OCI-LY3 (cell line): Measurements from ENCODE around the gene P2RY8.

ENCODE experiments used
- H2AFZ ChIP-seq: fragments of 200-600, 300-600 bp; shearing (Covaris generic); 2 replicates; pipeline ENCODE4 v1.6.0; 2014; ENCODE audit warnings: antibody characterized with exemption, low read depth, low read length
- H3K27ac ChIP-seq: fragments of 200-600, 300-600 bp; sonication (generic); 2 replicates; pipeline ENCODE4 v1.5.1; 2014; ENCODE audit warnings: mild to moderate bottlenecking, low read length, moderate library complexity, mixed read lengths
- H3K27me3 ChIP-seq: fragments of 200-600, 300-600 bp; sonication (generic); 2 replicates; pipeline ENCODE4 v1.6.1; 2014; ENCODE audit warnings: low read depth, low read length, mixed read lengths
- H3K36me3 ChIP-seq: fragments of 200-600, 300-600 bp; sonication (generic); replicated peaks from 2 replicates; pipeline ENCODE3; 2014; ENCODE audit warnings: low read depth, low read length, mixed read lengths
- H3K4me1 ChIP-seq: fragments of 300-600, 200-600 bp; sonication (generic); 2 replicates; pipeline ENCODE4 v1.6.1; 2014; ENCODE audit warnings: low read length, mixed read lengths
- H3K4me2 ChIP-seq: fragments of 200-600, 300-600 bp; sonication (generic); 2 replicates; pipeline ENCODE4 v1.6.1; 2014; ENCODE audit warnings: low read length, mixed read lengths
- H3K4me3 ChIP-seq: fragments of 300-600, 200-600 bp; sonication (generic); 2 replicates; pipeline ENCODE4 v1.5.1; 2014; ENCODE audit warnings: antibody characterized with exemption, mild to moderate bottlenecking, low read length, moderate library complexity
- H3K79me2 ChIP-seq: fragments of 300-600, 200-600 bp; shearing (Covaris generic); 2 replicates; pipeline ENCODE4 v1.6.1; 2014; ENCODE audit warnings: mild to moderate bottlenecking, low read length, mixed read lengths
- H3K9ac ChIP-seq: fragments of 300-600, 200-600 bp; shearing (Covaris generic); 2 replicates; pipeline ENCODE4 v1.6.0; 2014; ENCODE audit warnings: mild to moderate bottlenecking, low read length, moderate library complexity
- H3K9me3 ChIP-seq: fragments of 200-600, 300-600 bp; shearing (Covaris generic); 2 replicates; pipeline ENCODE4 v1.6.1; 2014; ENCODE audit warnings: low read length, mixed read lengths; ENCODE audit not compliant: insufficient read depth
- H4K20me1 ChIP-seq: fragments of 200-600, 300-600 bp; sonication (generic); 2 replicates; pipeline ENCODE4 v1.6.1; 2016; ENCODE audit warnings: low read length, mixed read lengths; ENCODE audit not compliant: insufficient read depth
- EZH2phosphoT487 ChIP-seq: fragments of 200-600 bp; shearing (Covaris generic); IDR thresholded peaks from 2 replicates; pipeline ENCODE4 v1.6.1; 2018; ENCODE audit warnings: antibody characterized with exemption, mixed run types, low read depth
- TF ChIP-seq, protein P1 (sequence below): fragments of 200-600, 300-600 bp; sonication (generic); IDR thresholded peaks from 2 replicates; pipeline ENCODE4 v1.5.1; 2014; ENCODE audit warnings: antibody characterized with exemption, low read length, low read depth

Gene P2RY8, protein sequence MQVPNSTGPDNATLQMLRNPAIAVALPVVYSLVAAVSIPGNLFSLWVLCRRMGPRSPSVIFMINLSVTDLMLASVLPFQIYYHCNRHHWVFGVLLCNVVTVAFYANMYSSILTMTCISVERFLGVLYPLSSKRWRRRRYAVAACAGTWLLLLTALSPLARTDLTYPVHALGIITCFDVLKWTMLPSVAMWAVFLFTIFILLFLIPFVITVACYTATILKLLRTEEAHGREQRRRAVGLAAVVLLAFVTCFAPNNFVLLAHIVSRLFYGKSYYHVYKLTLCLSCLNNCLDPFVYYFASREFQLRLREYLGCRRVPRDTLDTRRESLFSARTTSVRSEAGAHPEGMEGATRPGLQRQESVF

DNA sequence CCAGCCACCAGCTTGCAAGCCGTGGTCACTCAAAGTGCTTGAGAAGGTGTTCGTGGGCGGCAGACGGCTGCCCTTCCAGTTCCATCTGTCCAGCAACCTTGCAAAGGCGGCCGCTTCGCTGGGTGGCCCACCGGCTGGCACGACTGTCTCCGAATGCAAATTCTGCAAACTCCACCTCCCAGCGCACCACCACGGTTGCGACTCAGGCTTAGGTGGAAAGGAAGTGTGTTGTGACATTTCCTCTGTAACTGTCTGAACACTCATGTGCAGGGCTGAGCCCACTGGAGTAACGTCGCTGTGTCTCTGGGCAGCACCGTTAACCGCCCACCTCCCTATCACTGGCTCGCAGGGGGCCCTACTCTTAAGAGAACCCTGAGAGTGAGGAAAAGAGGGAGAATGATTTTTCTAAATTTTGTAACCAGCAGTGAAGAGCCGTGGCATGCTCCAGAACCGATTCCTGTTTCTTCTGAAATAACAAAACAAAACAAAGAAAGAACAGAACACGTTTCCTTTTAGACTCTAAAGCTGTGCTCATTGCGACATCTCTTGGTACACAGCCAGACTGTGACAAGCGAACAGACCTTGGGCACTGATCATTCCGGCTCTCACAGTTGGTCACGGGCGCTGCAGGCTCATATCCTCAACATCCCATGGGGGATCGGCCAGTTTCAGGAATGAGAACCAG is at the start of gene P2RY8:
Gene P2RY8, minus strand, starts transcription at position 155 of the 685 bp plus-strand sequence. CDS start 70,627 bp downstream, outside the sequence.
- peaks cover 21% of the 10 kb centered on the region for H3K4me1 ChIP-seq
- peak within 1 kb of the TSS; percentile 79 for H3K4me3 ChIP-seq
- H3K79me2 ChIP-seq = peaks cover 9% of the 10 kb centered on the region; the same call in 1 of the 2 replicates
- H4K20me1 ChIP-seq = no peaks in the 10 kb centered on the region
- H3K9me3 ChIP-seq = no peaks in the 10 kb centered on the region
- no peak for TF ChIP-seq EZH2phosphoT487
- TF ChIP-seq, protein P1, sequence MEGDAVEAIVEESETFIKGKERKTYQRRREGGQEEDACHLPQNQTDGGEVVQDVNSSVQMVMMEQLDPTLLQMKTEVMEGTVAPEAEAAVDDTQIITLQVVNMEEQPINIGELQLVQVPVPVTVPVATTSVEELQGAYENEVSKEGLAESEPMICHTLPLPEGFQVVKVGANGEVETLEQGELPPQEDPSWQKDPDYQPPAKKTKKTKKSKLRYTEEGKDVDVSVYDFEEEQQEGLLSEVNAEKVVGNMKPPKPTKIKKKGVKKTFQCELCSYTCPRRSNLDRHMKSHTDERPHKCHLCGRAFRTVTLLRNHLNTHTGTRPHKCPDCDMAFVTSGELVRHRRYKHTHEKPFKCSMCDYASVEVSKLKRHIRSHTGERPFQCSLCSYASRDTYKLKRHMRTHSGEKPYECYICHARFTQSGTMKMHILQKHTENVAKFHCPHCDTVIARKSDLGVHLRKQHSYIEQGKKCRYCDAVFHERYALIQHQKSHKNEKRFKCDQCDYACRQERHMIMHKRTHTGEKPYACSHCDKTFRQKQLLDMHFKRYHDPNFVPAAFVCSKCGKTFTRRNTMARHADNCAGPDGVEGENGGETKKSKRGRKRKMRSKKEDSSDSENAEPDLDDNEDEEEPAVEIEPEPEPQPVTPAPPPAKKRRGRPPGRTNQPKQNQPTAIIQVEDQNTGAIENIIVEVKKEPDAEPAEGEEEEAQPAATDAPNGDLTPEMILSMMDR = peak; percentile 79
- peak within 1 kb of the TSS; percentile 44 for H2AFZ ChIP-seq
- peak within 1 kb of the TSS; percentile 92 for H3K9ac ChIP-seq
- peak within 1 kb of the TSS; percentile 100 for H3K4me2 ChIP-seq
- H3K27ac ChIP-seq = peak within 1 kb of the TSS; percentile 94
- H3K27me3 ChIP-seq = peaks cover 5% of the 10 kb centered on the region; the same call in 1 of the 2 replicates
- H3K36me3 ChIP-seq = peaks cover 3% of the 10 kb centered on the region

DNA sequence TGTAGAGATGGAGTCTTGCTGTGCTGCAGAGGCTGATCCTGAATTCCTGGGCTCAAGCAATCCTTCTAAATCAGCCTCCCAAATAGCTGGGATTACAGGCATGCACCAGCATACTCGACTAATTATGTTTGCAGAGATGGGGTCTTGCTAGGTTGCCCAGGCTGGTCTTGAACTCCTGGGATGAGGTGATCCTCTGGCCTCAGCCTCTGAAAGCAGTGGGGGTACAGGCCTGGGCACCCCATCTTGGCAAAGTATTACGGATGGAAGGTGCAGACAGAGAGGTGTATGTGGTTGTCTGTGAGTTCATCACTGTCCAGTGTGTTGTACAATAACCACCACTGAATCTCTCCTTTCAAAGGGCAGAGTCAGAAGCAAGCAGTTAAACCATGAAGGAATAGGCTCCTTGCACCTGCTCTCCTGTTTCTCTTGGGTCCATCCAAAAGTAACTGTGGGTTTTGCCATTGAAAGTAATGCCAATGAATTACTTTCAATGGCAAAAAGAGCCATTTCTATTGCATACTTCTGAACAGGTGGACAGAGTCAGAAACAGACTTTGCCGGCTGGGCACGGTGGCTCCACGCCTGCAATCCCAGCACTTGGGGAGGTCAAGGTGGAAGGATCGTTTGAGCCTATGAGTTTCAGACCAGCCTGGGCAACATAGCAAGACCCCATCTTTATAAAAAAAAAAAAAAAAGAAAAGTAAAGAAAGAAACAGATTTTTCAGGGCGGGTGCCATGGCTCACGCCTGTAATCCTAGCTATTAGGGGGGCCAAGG is 47.4 kb upstream of the P2RY8 start:
- peaks cover 24% of the 10 kb centered on the region for H3K4me1 ChIP-seq
- no peak overlapping the region for H3K4me2 ChIP-seq
- H4K20me1 ChIP-seq = no peaks in the 10 kb centered on the region
- H3K9ac ChIP-seq = no peak overlapping the region
- H3K79me2 ChIP-seq = no peaks in the 10 kb centered on the region
- no peak overlapping the region for H3K27ac ChIP-seq
- no peak for TF ChIP-seq EZH2phosphoT487
- TF ChIP-seq, protein P1 = no peak
- H2AFZ ChIP-seq = no peak overlapping the region
- no peaks in the 10 kb centered on the region for H3K27me3 ChIP-seq
- no peaks in the 10 kb centered on the region for H3K9me3 ChIP-seq
- no peaks in the 10 kb centered on the region for H3K36me3 ChIP-seq
- H3K4me3 ChIP-seq = no peak overlapping the region

DNA sequence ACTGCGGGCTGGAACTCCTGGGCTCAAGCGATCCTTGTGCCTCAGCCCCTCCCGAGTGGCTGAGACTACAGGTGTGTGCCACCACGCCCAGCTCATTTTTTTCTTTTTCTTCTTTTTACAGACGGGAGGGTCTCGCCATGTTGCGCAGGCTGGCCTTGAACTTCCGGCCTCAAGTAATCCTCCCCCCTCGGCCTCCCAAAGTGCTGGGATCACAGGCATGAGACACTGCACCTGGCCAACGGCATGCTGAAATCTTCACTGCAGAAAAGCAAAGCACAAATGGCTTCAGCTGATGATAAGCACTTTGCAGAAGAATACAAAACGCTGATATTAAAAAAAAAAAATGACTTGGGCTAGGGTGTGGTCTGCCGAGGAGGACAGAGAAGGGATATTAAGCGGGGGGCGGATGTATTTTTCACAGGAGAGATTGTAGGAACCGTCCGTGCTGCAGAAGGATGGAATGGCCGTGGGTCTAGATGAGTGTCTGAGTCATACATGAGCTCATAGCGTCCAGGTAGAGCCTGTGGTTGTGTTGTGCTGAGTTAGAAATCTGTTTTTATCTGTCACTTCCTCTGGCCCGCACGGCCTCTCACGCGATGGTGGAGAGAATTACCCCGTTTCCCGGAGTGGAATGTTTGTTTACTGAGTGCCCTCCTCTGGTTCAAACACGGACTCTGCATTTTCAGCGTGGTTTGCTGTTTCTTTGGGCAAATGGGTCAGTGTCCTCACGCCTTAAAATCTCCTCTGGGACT is 45.9 kb upstream of the P2RY8 start:
- H3K27ac ChIP-seq = no peak overlapping the region
- peak overlapping the region; percentile 38 for H3K9ac ChIP-seq
- no peaks in the 10 kb centered on the region for H3K79me2 ChIP-seq
- no peaks in the 10 kb centered on the region for H4K20me1 ChIP-seq
- H2AFZ ChIP-seq = peak overlapping the region; percentile 88
- no peaks in the 10 kb centered on the region for H3K9me3 ChIP-seq
- peak overlapping the region; percentile 62 for H3K4me3 ChIP-seq
- H3K36me3 ChIP-seq = no peaks in the 10 kb centered on the region
- H3K4me1 ChIP-seq = peaks cover 33% of the 10 kb centered on the region
- TF ChIP-seq, protein P1 = 0 out of 2 replicates have a peak, but pooled peaks have one; percentile 17
- TF ChIP-seq EZH2phosphoT487 = no peak
- peak overlapping the region; percentile 82 for H3K4me2 ChIP-seq
- no peaks in the 10 kb centered on the region for H3K27me3 ChIP-seq
